HG02588 (cell line): ENCODE measurements around the gene C1orf53.

Experiments used
- ATAC-seq: cut with Tn5 transposase; IDR thresholded peaks from one replicate; pipeline ENCODE4 v1.9.1; 2021; ENCODE audit warnings: mild to moderate bottlenecking, moderate library complexity; ENCODE audit not compliant: unreplicated experiment

The C1orf53 gene

DNA sequence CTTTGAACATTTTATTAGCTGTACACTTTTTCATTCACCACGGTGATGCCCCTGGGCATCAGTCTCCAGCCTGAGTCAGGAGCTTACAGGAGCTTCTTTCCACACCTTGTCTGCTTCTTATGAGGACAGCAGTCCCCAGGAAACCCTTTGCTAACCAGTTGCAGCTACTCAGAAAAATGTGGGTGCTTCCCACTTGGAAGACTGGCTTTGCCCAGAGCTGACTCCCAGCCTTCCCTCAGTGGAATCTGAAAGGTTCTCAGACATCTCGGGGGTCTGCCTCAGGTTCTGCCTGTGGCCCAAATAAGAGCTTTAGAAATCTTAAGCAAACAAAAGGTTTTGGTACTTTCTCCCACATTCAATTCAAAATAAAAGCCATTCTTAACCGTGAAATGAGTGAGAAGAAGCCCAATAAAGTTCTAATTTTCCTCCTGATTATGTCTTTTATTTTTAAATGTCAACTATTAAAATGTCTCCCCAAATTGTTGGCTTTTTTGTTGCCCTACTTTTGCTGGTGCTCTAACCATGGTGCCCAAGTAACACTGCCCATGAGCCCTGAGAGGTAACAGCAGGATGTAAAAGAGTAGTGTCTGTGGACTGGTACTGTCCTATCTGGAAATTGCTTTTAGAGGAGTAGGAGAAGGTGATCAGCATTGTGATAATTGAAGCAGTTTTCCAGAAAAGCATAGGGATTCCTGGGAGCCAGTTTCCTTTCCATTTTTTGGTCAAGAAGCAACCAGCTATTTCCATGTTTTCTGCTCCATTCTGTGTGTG is 5.6 kb downstream of the C1orf53 start:
- no peak for ATAC-seq

DNA sequence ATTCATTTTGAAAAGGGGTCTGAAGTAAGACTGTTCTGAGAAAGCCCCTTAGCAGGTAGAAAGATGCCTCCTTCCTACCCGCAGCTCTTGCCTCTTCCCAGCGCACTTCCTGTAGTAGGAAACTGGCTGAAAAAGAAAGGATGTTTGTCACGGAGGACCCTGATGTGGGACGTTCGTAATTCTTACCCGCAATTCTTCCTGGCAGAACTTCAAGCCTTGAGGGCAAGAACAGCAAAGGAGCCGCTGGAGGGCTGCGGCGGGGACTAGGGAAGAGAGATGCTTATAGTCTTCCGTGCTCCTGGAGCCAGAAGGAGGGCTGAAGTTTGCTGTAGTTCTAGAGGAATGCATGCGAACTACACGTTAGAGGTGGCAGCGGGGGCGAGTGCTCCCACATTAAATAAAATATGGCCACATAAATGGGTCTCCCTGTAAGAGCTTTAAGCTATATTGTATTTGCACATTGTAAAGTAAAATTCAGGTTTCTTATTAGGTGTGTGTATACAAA is 6.3 kb downstream of the C1orf53 start:
- no peak for ATAC-seq

DNA sequence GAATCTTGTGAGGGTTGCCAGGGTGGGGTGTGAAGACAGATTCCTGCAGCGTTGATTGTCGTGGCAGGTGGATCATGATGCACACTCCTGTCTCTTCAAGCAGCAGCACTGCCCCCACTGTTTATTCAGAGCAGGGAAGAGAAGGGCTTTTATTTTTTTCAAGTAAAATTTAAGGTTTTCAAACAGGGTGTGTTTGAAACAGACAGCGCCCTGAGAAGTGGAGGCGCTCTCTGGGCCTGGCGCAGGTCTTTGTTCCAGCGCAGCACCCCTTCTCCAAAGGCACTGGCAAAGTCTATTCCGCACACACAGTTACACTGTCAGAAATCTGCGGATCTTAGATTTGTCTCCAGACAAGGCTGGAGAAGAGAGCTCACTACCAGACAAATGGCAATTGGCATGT is 7.0 kb downstream of the C1orf53 start:
- no peak for ATAC-seq

DNA sequence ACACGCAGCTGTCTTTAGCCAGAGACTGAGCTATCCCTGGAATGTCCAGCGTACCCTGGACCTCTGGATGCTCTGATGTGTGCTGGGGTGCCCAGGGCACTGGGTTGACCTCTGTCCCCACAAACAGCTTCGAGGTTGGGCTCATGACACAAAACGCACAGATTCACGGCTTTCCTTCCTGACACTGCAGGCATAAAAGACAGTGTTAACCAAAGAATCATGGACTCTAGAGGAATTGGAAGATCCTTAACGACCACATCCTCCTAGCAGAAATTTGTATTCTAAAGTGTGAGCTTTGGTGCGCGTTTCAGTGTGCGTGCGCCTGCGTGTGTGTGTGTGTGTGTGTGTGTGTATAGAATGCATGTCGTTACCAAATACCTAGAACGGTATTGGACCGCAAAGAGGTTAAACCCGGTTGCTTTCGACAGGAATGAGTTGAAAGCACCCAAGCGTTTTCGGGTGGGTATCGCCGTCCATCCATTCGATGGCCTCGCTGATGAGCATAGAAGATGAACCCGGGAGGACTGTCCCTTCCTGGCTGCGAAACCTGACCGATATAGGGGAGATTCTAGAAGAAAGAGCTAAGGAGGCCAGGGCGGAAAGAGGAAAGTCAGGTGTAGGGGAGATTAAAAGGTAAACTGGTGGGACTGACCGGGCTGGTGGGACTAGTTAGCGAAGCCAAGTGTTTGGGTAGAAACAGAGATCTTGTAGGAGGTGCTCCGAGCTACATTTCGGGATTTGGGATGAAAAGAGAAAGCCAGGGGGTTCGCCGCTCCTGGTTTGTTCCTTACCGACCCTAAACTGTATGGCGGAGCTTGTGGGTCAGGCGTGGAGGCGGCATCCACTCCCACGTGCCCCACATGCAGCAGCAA is 7.9 kb downstream of the C1orf53 start:
- ATAC-seq = no peak

DNA sequence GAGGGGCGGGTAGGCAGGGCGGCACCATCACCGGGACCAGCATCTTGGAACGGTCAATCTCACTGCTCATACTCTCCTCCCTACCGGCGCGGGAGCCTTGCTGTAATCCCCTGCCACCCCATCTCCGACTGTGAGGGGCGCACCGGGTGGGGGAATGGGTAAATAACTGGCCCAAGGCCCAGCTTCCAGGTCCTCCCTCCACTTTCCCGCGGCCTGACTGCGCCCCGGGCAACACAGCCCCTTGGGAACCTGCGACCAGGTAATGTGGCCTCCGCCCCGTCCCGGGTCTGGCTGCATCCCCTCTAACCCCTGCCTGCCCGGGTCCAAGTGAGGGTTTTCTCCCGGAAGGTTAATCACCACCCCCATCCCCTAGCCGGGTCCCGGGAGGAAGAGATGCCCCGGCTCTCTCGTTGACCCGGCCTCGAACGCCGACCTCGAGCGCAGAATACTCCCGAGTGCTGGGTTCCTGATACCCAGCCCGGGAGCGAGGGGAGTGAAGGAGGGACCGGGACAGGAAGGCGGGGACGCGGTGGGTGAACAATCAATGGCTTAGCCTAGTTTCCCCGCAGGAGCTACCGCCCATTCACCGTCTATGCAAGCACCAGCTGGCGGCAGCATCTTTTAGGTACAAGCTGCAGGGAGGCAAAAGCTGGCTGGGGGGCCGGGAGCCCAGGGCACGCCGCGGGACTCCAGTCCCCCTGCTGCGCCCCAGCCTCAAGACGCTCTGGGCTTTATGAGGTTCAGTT is 8.9 kb downstream of the C1orf53 start:
- ATAC-seq = no peak

DNA sequence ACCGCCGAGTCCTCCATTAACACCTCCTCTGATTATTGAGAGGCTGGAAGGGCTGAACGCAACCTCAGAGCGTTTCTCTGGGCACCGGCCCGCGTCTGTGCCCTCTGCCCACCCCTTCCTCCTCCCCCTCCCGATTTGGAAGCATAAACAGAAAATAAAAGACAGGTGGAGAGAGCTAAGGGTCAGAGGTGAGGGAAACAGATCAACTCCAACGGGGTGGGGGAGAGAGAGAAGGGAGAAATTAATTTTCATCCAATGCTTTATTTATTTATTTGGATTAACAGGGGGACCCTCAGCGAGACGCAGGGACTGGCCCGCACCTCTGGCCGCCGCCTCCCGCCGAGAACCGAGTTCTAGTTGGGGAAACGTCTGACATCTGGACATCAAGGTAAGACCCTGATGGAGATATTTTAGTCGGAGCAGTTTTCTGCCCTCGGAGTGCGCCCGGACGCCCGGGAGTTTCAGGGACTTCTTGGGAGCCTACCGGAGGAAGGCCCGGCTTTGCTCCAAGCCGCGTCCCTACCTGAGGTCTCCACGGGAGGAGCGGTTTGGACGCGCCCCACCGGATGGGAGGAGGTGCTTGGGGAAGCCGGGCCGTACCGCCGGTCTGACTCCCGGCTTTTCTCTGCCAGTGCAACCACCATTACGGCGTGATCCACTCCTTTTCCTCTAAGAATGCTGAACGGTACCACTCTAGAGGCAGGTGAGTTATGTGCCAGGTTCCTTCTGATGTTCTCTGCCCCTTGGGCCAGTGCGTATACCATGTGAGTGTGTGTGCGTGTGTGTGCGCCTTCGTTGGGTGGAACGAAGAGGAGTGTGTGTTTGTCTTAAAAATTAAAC is 9.6 kb downstream of the C1orf53 start:
- ATAC-seq = no peak

DNA sequence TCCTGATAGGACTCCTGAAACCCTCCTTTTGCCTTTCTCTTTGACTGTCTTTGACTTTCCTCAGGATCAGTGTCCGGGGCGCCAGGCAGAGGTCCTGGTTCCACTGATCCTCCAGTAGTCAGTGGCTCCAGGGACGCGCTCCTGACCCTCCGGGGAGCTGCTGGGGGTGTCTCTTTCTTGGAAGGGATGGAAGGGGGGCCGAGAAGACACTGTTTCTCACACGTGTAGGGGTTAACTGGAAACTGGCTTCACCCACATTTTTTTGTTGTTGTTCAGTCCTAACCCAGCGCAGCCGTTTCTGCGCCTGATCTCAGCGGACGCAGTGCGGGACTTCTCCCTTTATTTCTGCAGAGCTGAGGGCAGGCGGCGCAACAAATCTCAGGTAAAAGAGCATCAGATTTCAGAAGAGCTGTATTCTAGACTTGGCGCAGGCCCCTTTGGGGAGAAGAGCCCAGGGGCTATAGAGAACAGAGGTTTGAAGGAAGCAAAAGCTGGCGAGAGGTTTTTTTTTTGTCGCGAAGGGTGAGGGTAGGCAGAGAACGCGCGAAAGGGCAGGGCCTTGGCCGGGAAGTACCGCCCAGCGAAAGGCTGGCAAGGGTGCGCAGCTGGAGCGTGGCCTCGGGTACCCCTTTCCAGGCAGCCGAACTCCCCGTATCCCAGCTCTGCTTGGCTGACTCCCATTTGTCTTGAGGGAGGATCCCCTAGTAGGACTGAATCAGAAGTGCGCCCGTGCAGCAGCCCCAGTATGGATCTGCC is 10.5 kb downstream of the C1orf53 start:
- no peak for ATAC-seq

DNA sequence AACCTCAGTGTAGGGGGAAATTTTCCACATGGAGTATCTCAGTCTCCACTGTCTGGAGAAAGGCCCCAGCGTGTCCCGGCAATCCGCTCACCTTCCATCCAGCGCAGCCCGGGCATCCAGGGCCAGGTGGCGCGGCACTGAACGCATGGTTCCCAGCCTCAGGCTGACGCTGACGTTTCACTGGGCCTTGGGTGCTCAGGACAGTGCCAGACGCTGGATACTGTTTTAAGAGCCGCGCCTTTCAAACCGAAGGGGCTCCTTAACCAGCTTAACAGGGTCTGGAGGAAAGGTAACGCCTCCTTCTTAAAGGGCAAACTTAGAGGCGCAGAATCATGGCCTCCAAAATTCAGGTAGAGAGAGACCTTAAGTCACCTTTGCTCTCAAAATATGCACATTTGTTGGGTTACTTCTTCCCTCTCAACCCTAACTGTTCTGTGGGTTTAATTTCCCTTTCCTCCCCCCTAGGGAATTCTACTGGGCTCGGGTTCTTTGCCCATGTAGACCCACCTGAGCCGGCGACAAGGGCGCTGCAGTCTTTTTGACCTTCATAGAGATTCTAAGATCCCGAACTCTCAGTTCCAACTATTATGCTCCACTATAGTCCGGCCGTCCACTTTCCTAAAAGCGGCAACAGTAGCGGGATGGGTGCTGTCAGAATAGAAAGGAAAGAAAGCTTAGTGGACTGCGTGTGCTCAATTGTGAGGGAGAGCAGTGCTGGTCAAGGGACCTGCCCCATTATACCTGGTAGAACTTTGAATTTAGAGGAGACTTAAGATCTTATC is 11.3 kb downstream of the C1orf53 start:
- ATAC-seq = no peak

DNA sequence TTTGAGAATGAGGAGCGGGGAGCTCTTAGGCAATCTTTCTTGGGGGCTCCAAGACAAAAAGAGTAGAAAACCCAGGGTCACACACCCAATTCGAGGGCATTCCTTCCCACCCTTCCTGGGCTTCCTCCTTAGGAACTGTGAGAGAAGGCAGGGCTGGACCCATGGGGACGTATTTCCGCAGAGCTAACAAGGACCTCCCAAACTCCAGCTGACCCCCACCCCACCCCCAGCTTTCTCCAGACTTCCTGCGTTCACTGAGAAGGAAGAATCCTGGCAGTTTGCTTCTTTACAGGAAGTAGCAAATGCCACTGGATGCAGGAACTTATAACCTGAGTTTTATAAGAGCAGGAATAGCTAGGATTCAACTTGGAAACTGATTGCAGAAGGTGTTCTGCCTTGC is 12.1 kb downstream of the C1orf53 start:
- ATAC-seq = no peak

DNA sequence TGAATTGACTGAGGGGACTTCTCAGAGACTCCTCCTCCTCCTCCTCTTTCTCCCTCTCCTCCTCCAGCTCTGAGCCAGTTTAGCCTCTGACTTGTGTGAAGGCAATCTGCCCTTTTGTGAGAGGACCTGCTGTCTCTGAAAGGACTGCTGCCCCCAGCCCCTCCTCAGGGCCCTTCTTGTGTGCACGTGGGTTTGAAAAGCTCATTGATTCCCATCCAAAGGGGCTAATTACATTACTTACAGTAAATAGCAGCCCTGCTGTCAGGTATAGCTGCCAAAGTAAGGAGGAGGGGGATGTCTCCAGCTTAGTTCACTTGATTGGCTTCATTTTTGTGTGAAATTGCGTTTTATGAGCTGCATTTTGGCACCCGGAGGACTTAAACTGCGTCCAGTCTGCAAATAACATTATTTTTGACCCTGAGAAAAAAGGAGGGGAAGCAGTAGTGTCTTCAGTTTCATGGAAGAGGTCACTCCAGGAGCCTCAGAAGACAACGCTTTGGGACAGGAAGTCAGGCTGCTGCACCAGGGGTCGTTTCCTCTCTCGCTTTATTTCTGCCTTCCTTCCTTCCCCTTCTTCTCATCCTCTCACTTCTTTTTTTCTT is 12.9 kb downstream of the C1orf53 start:
- ATAC-seq = no peak

DNA sequence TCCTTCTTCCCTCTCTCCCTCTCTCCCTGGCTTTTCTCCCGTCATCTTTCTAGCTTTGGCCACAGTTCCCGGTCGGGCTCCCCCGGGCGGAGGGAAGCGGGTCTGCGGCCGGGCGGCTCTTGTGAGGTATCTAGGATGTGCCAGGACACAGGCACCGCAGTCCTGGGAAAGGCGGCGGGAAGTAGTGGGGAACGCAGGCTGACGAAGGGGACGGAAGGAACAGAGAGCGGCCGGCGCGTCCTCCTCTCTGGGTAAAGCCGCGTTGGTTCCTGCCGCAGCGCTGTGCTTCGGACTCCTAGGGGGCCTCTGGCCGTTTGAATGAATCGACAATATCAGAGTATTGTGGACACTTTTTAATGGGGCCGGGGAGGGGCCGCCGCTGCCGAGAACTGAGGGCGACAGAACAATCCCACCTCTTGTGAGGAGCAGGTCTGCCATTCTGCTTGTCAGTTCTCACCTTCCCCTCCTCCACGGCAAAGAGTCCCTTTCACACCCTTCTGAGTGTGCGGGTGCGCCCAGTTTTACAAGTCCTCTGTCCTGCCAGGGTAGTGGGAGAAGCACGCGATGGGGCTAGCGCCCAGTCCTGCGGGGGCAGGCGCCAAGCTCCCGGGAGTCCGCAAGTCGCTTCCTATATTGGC is 13.6 kb downstream of the C1orf53 start:
- no peak for ATAC-seq

DNA sequence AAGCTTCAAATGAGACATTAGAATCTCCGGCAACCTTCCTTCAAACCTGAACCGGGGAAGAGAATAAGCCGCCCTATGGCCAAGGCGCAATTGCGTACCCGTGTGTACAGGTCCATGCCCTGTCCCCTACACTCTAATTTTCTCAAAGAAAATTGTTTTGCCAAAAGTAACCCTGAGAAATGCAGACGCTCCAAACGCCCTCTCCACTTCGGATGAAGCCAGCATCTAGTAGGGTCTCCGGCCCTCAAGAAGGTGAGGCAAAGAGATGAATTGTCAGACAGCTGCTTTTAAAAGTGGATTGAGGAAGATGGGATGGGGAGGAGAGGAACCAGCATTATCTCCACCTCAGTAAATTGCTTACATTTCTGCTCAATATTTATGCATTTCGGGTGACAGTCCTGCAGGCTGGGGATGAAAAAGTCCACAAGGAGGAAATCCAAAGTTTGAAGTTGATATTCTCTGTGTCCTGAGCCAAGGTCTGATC is 14.1 kb downstream of the C1orf53 start:
- ATAC-seq = no peak

DNA sequence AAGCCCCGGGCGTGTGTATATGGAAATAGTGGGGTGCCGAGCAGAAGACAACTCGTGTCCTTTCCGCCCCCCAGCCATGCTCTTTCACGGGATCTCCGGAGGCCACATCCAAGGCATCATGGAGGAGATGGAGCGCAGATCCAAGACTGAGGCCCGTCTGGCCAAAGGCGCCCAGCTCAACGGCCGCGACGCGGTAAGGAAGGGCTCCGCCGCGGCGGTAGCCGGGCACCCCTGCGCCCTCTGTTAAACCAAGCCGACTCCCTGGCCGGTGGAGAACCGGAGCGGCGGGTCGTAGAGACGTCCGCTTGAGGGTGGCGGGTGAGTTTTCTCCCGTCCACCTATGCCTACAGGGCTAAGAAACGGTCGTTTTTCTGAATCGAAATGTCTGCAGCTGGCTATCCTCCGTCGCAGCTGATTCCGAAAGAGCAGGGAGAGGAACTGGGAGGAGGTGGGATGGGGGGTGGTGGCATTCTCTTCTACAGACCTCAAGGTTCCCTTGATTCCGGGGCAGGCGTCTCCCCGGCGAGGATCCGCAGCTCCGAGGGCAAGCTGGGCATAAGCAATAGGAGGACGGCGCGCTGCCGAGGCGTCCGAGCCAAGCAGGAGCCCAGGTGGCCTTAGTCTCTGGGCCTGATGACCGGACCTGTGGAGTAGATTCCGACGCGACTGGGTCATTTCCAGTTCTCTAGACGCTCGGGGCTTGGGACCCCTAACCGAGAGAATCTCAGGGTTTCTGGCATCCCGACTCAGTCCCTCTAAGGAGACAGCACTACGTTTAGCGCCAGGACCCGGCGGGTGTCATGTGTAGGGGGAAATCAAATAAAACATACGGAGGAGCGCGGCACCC is 15.6 kb downstream of the C1orf53 start:
- ATAC-seq = no peak

DNA sequence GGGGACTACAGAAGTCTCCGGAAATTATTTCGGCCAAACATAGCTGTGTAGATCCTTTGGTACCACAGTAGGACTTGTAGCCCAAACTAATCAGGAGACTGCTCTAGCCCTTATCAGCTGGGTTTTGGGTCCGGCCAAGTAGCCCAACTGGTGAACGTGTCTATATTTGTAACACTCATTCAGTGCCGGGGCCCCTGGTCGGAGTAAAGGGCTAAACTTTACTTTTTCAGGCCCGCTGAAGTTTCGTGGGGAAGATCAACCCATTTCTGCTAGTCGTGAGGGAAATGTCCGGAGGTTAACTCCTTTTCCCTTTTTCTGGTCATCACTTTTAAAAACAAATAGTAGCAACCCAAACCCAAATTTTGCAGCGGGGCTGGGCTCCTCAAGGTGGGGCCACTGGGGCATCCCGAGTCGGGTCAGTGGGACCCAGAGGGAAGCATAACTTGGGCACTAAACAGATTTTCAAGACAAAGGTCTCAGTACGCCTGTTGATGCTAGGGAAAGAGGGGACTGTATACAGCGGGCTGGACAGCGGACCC is 16.4 kb downstream of the C1orf53 start:
- ATAC-seq = no peak

DNA sequence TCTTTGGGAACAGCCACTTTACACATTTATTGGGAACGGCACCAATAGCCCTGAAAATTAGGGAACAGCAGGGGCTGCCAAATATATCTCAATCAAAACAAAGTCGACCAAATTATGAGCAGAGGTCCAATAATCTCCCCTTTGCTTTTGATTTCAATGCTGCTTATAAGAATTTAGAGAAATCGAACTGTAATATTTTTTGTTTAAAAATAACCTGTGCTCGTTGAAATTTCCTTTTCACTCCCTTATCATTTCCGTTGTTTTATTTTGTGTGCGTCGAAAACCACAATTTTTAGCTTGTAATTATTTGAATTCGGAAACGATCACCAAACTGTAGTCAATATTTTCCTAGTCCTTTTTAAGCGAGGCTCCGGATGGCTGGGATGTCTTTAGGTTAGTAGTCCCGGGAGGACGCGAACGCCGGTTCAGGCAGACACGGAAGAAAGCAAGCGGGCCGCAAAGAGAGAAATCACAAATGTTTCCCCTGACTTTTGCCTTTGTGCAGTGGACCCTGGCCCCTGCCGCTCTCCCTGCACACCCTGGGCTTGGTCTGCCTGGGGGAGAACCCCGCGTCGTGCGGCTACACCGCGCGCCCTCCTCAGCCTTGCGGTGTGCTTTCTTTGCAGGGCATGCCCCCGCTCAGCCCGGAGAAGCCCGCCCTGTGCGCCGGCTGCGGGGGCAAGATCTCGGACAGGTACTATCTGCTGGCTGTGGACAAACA is 17.1 kb downstream of the C1orf53 start:
- ATAC-seq = no peak

DNA sequence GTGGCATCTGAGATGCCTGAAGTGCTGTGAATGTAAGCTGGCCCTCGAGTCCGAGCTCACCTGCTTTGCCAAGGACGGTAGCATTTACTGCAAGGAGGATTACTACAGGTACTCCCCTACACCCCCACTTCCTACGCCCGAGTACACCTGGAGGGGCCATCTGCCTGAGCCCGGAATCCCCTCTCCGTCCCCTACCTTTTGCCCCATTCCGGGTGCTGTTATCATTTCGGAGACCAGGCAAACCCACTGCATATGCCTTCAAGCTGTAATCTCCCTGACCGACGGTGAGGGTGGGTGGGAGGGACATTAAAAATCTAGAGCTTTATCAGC is 17.6 kb downstream of the C1orf53 start:
- ATAC-seq = no peak
